Urothelium cell line (cell line): ENCODE measurements around the gene PHGDH.
A peak's percentile ranks its signal among the peaks of the same experiment; 100 is the strongest.
"Not testable (repeated sequence)": the region's sequence is repeated elsewhere in the genome, so short reads cannot be mapped to it uniquely, and the experiment has no call there.

Source experiments
- DNase-seq: peaks from one replicate; pipeline ENCODE4 v3.0.0; 2011; ENCODE audit warnings: low spot score, mixed read lengths
- FAIRE-seq: peaks from 2 replicates; lab custom pipeline; 2011; peaks lifted over from hg19 to GRCh38; lab: Jason Lieb, UNC

The PHGDH gene

DNA sequence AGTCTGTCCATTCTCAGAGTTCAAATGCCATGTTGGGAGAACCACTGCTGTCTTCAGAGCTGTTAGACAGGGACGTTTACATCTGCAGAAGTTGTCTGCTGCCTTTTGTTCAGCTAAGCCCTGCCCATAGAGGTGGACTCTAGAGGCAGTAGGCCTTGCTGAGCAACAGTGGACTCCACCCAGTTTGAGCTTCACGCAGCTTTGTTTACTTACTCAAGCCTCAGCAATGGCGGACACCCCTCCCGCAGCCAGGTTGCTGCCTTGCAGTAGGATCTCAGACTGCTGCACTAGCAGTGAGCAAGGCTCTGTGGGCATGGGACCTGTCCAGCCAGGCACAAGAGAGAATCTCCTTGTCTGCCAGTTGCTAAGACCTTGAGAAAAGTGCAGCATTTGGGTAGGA, 14.9 kb upstream of the PHGDH start:
- not testable (repeated sequence) for DNase-seq, FAIRE-seq

DNA sequence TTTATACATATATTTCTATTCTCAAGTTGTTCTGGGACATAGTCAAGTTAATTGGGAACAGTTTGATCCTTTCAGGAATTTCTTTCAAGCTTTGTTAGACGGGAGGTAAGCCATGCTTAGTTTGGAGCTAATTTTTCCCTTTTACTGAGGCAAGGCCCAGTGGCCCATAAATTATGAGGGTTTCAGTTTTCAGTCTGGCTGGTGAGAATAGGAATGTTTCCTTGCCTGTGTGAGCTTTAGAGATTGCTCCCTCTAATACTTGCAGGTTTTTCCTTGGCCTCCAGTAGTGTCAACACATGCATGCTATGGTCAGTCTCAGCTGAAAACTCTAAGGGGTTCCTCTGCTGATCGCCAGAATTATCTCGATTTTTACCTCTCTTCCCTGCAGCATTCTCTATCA, 14.1 kb upstream of the PHGDH start:
- FAIRE-seq (no peak), DNase-seq (no peak)

- no peak for DNase-seq
- no peak for FAIRE-seq
These were observed 11.4 kb upstream of the PHGDH start for GRCh38 chr1:119700326-119700725.

GRCh38 chr1:119701659-119702058, 10.1 kb upstream of the PHGDH start:
- DNase-seq = no peak
- no peak for FAIRE-seq

- DNase-seq (no peak), FAIRE-seq (no peak)
These were observed 9.3 kb upstream of the PHGDH start for GRCh38 chr1:119702384-119702783.

- FAIRE-seq (peak; percentile 27), DNase-seq (no peak)
These were observed 7.9 kb upstream of the PHGDH start for GRCh38 chr1:119703666-119704450.

- FAIRE-seq, DNase-seq: not testable (repeated sequence)
These were observed 5.1 kb upstream of the PHGDH start for GRCh38 chr1:119706599-119706998.

GRCh38 chr1:119711356-119711803, 354 bp upstream of the PHGDH start:
- not testable (repeated sequence) for DNase-seq, FAIRE-seq

DNA sequence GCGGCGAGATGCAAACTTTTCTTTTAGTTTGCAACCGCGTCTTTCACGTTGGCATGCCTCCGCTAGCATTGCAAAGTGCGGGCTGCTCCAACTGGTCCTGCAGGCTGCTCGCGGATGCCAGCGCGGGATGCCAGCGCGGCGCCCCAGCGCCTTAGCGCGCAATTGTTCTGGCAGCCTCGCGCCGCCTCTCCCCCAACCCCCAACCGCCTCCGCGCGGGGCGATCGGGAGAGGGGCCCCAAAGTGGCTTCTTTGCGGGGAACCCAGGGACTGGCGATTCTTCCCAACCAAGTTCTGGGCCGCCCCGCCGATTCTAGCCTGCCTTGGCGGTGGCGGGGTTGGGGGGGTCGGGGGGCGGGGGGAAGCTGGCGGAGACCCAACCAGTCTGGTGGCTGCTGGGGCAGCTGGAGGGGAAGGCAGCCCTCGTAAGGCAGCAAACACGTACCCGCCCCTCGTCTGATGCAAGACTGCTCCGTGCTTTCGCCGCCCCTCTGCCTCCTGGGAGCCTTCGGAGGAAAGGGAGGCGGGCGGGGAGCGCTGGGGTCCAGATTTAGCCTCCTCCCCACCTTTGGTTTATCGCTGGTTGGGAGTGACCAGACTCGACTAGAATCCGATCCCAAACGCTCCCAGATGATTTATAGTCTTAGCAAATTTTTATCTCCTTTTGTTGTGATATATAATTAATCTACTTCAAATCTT, 756 bp downstream of the PHGDH start:
- DNase-seq (peak; percentile 86), FAIRE-seq (no peak)

DNA sequence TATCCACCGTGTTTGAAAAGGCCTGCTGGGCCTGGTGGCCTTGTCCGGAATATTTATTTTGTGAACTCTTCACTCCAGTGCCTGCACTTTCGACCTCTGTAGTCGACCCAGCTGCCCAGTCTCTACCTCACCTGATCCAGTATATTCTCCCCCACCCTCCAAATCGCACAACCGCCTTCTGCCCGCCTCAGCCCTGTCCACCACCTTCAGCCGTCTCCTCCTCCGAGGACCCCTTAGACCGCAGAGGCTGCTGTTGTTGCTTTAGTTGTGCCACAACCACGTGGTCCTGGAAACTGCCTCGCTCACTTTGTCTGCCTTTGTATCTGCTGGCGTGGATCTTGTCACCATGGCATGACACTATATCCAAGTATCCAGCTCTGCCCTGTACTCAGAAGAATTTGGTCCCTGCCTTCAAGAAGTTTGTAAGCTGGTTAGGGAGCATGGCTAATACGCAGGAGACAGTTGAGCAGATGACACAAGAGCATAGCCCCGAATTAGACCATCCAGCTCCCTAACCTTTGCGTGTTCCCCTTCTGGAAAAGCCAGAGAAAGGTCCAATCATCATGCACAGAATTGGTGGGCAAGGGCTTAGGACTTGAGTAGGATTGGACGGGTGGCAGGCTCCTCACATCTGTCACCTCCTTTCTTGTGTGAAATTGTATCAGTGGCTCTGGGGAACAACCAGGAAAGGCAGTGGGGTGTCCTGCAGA, 1.5 kb downstream of the PHGDH start:
- FAIRE-seq = peak; percentile 50
- peak; percentile 18 for DNase-seq

DNA sequence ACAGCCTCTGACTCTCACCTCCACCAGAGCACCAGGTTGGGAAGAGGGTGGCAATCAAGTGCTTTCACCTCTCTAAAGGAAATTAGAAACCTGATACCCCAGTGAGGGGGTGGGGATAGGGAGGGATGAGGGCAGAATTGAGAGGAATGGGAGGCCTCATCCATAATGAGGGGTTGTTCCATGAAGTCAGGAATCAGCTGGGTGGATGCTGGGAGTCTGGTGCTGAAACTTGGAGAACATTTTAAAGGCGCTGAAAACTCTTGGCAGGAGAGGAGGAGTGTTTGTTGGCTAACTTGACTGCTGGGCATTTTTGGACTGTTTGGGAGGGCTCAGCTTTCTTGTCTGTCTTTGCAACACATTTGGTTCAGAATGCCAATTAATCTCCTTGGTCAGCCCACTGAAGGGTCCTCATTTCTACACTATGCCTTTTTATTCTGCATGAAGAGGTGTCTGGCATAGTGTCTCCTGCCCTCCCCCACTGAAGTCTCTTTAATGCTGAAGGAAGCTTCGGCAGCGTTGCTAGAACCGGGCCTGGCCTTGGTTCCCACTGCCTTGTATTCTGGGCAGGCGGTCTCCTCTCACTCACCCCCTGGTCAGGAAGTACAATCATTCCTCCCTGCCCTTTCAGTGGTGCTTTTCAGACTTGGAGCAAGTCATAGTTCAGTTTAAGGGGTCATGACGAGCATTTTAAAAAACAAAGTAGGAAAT, 2.2 kb downstream of the PHGDH start:
- no peak for FAIRE-seq

DNA sequence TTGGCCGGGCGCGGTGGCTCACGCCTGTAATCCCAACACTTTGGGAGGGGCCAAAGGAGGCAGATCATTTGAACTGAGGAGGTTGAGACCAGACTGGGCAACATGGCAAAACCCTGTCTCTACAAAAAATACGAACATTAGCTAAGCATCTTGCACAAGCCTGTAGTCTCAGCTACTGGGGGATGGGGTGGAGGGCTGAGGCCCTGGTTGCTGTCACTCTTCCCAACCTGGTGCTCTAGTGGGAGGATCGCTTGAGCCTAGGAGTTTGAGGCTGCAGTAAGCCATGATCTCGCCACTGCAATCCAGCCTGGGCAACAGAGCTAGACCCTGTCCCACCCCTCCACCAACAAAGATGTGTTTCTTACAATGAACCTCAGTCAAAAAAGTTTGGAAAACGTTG, 2.8 kb downstream of the PHGDH start:
- no peak for FAIRE-seq
- DNase-seq = no peak

More for the DNA sequence above, 2.2 kb downstream of the PHGDH start:
- DNase-seq = no peak

- DNase-seq (no peak), FAIRE-seq (no peak)
These were observed 3.8 kb downstream of the PHGDH start for GRCh38 chr1:119715542-119715941.

- DNase-seq (no peak), FAIRE-seq (no peak)
These were observed 6.7 kb downstream of the PHGDH start for GRCh38 chr1:119718409-119718808.

DNA sequence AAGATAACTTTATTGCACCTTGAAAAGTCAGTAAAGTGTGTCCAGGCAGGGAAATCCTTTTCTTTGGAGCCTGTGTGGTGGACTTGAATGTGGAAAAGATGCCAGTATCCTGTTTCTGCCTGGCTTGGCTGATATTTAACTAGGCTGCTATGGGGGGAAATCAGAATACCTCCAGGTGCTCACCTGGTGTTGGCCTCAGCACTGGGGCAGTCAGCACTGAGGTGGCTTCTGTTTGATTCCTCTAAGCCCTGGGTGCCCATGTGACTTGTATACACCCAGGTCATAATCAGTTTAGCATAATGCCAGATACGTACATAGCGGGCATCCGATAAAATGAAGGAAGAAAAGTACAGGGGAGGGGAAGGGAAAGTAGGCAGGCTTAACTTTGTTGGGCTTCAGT, 7.2 kb downstream of the PHGDH start:
- DNase-seq (no peak), FAIRE-seq (no peak)

GRCh38 chr1:119720866-119721440, 9.2 kb downstream of the PHGDH start:
- FAIRE-seq (no peak), DNase-seq (no peak)

DNA sequence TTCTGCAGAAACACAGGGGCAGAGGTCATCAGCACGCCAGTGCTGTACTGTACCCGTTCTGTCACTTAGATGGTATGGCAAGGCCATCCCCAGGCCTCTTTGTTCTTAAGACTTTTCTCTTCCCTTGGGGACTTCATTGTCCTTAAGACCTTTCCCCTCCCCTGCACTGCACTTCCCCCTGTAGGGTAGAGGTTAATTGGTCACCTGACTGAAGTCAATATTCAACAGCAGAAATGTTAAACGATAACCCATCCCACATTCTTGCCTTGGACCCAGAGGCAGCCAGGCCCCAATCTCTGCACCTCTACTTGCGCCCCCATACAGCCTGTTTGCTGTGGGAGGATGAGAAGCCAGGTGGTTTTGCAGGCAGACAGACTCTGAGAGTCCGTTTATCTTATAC, 10.2 kb downstream of the PHGDH start:
- no peak for FAIRE-seq
- no peak for DNase-seq

DNA sequence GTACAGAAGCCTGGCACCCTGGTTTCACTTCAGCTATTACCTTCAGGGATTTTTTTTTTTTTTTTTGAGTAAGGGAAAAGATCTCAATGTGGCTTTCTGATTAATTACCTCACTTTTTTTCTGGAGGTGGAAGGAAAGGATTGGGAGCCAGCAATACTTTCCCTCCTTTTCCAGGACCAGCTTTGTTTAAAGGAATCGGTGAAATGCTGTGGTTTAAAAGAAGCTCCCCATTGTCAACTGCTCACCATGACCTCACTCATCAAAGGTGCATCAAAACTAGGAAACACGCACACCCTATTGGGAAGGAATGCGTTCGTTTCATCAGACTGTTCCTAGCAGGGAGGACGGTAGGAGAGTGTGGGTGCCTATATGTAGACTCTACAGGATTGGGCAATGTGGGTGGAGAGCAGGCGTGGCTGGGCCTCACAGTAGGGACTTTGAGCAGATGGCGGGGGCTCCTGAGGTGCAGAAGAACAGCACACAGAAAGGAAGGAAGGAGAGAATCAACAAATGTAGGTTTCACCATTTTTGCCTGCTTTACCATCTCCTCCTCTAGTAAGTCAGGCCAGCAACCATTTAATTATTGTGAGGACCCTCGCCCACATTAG, 13.0 kb downstream of the PHGDH start:
- no peak for FAIRE-seq
- no peak for DNase-seq

DNA sequence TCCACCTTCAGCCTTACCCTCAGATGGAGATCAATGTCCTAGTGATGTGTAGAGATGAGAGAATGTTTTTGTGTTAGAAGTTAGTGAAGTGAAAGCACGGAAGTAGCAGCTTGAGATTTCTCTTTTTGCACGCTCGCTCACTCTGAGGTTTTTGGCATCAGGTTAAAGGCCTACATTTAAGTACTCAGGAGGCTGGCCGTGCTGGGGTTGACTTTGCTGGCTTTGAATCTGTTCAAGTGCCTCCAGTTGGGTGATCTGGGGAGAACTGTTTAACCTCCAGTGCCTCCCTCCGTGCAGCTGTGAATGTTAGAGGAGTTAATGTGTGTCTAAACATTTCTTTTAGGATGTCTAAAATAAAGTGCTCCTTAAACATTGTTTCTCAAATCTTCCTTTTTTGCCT, 13.9 kb downstream of the PHGDH start:
- no peak for DNase-seq
- FAIRE-seq = no peak

DNA sequence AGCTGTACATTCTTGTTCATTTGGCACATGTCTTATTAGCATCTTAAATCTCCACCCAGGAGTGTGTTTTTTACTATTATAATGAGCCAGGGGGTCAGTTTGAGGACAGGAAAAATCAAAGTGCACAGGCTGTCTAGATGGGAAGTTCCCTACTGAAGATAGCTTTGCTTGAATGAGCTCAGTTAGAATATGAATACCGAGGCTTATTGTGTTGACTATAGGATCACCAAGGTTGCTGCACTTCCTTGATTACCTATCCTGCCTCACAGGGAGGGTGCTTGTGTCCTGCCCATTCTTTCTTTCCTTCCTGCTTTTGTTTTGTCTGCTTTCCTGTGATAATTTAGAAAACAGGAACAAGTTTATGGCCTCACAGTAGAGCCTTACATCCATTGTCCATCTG, 16.3 kb downstream of the PHGDH start:
- FAIRE-seq = no peak
- no peak for DNase-seq
